Dendritic cell treated with granulocyte-macrophage colony-stimulating factor and Interleukin-4, amounts not matched to agents 40 ng/mL and 50 ng/mL, for 4 days (primary cell): Measurements from ENCODE around the gene TGFBR1.

Source experiments
- H3K27ac Mint-ChIP-seq: one replicate; pipeline ENCODE4 v1.8.0; 2022; ENCODE audit warnings: mild to moderate bottlenecking, mixed read lengths
- H3K27me3 Mint-ChIP-seq: one replicate; pipeline ENCODE4 v1.8.0; 2022; ENCODE audit warnings: mild to moderate bottlenecking, mixed read lengths
- H3K36me3 Mint-ChIP-seq: one replicate; pipeline ENCODE4 v1.8.0; 2022; ENCODE audit warnings: low read depth, mixed read lengths
- H3K4me1 Mint-ChIP-seq: one replicate; pipeline ENCODE4 v1.8.0; 2022; ENCODE audit warnings: low read depth, mixed read lengths
- H3K4me3 Mint-ChIP-seq: one replicate; pipeline ENCODE4 v1.8.0; 2022; ENCODE audit warnings: mild to moderate bottlenecking, moderate library complexity, mixed read lengths
- H3K9me3 Mint-ChIP-seq: one replicate; pipeline ENCODE4 v1.8.0; 2022; ENCODE audit warnings: mixed read lengths
- intact Hi-C: fragments of 100-400 bp; cut with micrococcal nuclease; formaldehyde crosslinking; loops from one replicate; pipeline ENCODE4 v1.15.0; 2022

The TGFBR1 gene

DNA sequence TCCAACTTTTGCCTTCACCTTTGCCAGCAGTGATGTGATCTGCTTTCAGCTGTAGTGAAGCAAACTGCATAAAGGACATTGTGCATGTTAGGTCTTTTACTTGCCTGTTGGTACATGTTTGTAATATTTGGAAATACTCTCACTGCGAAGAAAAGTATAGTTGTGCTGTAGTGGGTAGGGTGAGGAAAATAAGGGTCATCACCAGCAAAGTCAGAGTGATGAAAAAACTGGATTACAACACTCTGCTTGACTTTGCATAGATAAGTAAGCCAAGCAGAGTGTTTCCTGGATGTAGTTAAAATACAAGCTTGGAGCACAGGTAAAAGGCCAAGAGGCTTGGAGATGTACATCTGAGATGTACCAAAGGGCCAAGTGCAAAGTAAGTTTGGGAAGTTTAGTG lies 16.7 kb downstream of the TGFBR1 start:
- Mint-ChIP-seq H3K4me3 (no peak overlapping the region), H3K27me3 (no peaks in the 10 kb centered on the region), H3K4me1 (peaks cover 50% of the 10 kb centered on the region), H3K27ac (no peak overlapping the region), H3K9me3 (no peaks in the 10 kb centered on the region), H3K36me3 (peaks cover 14% of the 10 kb centered on the region)
- intact Hi-C loops = no loop called here

DNA sequence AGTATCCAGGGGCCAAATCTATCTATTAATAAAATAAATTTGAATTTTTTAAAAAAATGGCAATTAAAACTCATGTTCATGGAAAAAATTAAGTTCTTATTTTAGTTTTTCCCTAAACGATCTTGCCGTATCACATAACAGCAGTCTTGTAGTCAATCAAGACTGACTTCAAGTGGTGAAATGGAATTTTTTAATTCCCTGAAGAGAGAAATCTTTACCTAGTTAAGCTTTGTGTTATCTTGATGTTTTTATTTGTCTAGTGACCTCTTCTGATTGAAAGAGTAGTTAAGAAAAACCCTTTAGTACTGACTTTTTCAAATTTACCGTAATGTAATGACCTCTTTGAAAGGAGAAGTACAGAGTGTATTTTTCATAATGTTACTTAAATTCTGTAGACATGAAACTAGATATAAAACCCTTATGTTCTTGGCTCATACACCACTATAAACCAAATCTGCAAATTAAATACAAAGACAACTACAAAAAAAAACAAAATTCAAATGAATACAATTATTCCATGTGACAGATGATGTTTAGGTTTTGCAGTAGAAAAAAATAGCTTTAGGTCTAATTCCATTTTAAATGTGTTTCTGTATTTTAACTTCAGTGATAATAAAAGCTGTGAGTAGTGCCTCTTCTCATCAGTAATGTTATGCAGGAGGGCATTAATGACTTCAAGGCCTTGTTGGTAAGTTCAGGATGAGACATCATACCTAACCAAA lies 19.8 kb downstream of the TGFBR1 start:
- H3K4me3 Mint-ChIP-seq = no peak overlapping the region
- peaks cover 45% of the 10 kb centered on the region for H3K4me1 Mint-ChIP-seq
- no peaks in the 10 kb centered on the region for H3K9me3 Mint-ChIP-seq
- H3K27ac Mint-ChIP-seq = no peak overlapping the region
- intact Hi-C loops = no loop called here
- H3K27me3 Mint-ChIP-seq = no peaks in the 10 kb centered on the region
- H3K36me3 Mint-ChIP-seq = peaks cover 15% of the 10 kb centered on the region

DNA sequence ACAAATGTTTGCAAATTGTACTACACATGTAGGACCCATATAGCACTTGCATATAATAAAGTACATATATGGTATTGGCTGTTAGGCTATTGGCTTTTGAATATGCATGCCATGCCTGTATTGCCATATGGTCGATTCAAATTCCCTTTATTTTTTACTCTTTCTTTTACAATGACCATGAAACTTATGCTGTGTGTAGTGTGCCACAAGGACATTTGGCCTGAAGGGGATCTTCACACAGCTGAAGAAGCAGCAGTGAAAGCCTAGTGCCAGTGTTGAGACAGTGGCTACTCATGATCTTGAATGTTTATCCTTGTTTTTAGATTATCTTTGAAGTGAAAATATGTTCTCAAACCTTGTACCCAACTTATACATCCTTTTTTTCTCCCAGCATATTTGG lies 20.5 kb downstream of the TGFBR1 start:
- Mint-ChIP-seq H3K27ac (no peak overlapping the region), H3K4me1 (peaks cover 48% of the 10 kb centered on the region), H3K9me3 (no peaks in the 10 kb centered on the region), H3K4me3 (no peak overlapping the region), H3K27me3 (no peaks in the 10 kb centered on the region), H3K36me3 (peaks cover 19% of the 10 kb centered on the region)
- intact Hi-C loops = no loop called here

GRCh38 chr9:99126312-99126711 lies 21.4 kb downstream of the TGFBR1 start:
- intact Hi-C loops = no loop called here
- Mint-ChIP-seq H3K27me3 (no peaks in the 10 kb centered on the region), H3K4me3 (no peak overlapping the region), H3K4me1 (peaks cover 41% of the 10 kb centered on the region), H3K27ac (no peak overlapping the region), H3K9me3 (no peaks in the 10 kb centered on the region), H3K36me3 (peaks cover 28% of the 10 kb centered on the region)

DNA sequence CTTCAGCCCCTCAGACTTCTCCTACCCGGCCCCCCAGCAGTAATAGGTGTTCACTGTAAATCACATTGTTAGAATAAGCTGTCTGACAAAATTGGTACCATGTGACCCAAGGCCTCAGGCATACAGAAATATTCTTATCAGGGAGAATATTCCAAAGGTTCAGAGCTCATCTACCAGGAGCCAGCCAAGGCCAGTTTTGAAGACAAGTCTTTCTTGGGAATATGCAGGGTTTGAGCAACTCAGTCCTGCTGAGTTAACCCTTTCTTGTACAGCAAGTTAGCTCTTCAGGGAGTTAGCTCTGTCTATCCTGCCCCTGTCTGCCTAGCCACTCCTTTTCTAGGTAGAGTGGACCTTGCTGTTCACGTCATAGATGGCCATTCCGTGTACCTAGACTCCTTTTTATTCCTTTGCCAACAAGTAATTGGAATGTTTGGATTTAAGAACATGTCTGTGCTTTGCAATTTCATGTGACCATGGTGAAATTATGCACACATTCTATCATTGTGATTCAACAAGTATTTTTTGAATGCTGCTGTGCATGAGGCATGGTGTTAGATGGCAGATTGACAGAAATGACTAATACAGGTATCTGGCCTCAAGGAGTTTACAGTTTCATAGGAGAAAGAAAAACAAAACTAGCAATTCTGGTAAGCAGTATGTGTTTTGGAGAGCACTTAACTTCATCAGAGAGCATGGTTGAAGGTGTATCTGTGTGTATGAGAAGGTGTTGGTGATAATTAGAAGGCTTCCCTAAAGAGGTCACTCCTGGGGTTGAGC lies 22.6 kb downstream of the TGFBR1 start:
- intact Hi-C loops = no loop called here
- Mint-ChIP-seq H3K9me3 (no peaks in the 10 kb centered on the region), H3K4me3 (no peak overlapping the region), H3K27me3 (no peaks in the 10 kb centered on the region), H3K4me1 (peaks cover 32% of the 10 kb centered on the region), H3K27ac (no peak overlapping the region), H3K36me3 (peaks cover 33% of the 10 kb centered on the region)

DNA sequence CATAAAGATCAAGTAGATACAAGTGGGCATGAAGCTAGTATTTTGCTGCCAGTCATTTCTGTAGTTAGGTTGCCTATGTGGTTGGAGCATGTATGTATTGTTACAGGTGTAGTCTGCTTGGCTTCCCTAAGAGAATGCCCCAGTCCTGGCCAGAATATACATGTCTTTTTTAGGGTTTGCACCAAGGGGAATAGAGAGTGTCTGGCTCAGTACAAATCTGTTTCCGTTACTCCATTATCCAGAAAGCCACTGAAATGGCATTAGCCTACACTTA lies 23.2 kb downstream of the TGFBR1 start:
- H3K4me3 Mint-ChIP-seq = no peak overlapping the region
- intact Hi-C loops = no loop called here
- no peak overlapping the region for H3K27ac Mint-ChIP-seq
- H3K36me3 Mint-ChIP-seq = peaks cover 38% of the 10 kb centered on the region
- no peaks in the 10 kb centered on the region for H3K27me3 Mint-ChIP-seq
- H3K4me1 Mint-ChIP-seq = peaks cover 32% of the 10 kb centered on the region
- no peaks in the 10 kb centered on the region for H3K9me3 Mint-ChIP-seq

GRCh38 chr9:99129091-99129490 lies 24.2 kb downstream of the TGFBR1 start:
- intact Hi-C loops = no loop called here

DNA sequence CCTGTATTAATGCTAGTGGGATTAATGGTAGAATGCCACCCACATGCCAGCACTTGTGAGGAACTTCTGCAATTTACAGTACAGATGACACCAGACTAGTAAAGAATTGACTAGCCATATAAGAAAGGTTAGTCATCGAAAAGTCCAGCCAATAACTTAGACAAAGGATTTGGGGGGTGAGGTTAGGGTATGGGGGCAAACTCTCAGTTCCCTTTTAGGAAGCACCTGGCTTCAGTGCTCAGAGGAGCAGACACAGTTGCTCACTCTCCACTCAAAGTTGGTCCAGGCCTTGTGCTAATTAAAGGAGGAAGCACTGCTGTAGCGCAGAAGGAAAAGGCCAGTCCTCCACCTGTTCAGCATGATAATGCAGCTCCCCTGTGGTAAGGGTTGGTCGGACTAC lies 25.2 kb downstream of the TGFBR1 start:
- Mint-ChIP-seq H3K27ac (no peak overlapping the region), H3K4me1 (peaks cover 23% of the 10 kb centered on the region), H3K9me3 (no peaks in the 10 kb centered on the region), H3K4me3 (no peak overlapping the region), H3K36me3 (peaks cover 48% of the 10 kb centered on the region), H3K27me3 (no peaks in the 10 kb centered on the region)
- intact Hi-C loops = no loop called here

More at GRCh38 chr9:99129091-99129490, 24.2 kb downstream of the TGFBR1 start:
- Mint-ChIP-seq H3K36me3 (peaks cover 44% of the 10 kb centered on the region), H3K4me1 (peaks cover 30% of the 10 kb centered on the region), H3K27ac (no peak overlapping the region), H3K4me3 (no peak overlapping the region), H3K27me3 (no peaks in the 10 kb centered on the region), H3K9me3 (no peaks in the 10 kb centered on the region)

GRCh38 chr9:99133145-99133544 lies 28.2 kb downstream of the TGFBR1 start:
- Mint-ChIP-seq H3K27ac (no peak overlapping the region), H3K4me1 (peaks cover 28% of the 10 kb centered on the region), H3K4me3 (no peak overlapping the region), H3K36me3 (peaks cover 66% of the 10 kb centered on the region), H3K27me3 (no peaks in the 10 kb centered on the region), H3K9me3 (no peaks in the 10 kb centered on the region)
- intact Hi-C loops = no loop called here

DNA sequence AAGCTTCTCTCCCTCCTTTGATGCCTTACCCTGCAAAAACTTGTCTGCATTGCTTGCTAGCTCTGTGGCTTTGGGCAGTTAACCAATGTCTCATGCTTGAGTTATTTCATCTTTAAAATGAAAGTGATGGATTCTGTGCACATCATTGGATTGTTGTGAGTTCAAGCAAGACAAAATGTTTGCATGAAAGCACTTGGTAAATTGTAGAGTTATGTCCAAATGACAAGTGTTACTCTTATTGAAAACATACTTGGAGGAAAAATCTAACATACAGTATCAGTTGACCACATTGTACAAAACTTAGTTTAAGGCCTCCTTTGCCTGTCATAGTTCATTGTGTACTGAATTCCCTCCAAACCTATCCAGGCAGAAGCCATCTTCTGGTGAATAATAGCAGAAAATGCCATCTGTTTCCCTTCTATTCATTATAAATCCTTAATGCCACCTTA lies 30.0 kb downstream of the TGFBR1 start:
- H3K4me3 Mint-ChIP-seq = no peak overlapping the region

GRCh38 chr9:99135456-99135855 lies 30.5 kb downstream of the TGFBR1 start:
- Mint-ChIP-seq H3K4me1 (peaks cover 37% of the 10 kb centered on the region), H3K27ac (no peak overlapping the region), H3K4me3 (no peak overlapping the region), H3K9me3 (no peaks in the 10 kb centered on the region), H3K27me3 (no peaks in the 10 kb centered on the region), H3K36me3 (peaks cover 77% of the 10 kb centered on the region)
- intact Hi-C loops = no loop called here

More for the DNA sequence above, 30.0 kb downstream of the TGFBR1 start:
- peaks cover 76% of the 10 kb centered on the region for H3K36me3 Mint-ChIP-seq
- H3K4me1 Mint-ChIP-seq = peaks cover 36% of the 10 kb centered on the region
- no peak overlapping the region for H3K27ac Mint-ChIP-seq
- no peaks in the 10 kb centered on the region for H3K27me3 Mint-ChIP-seq
- intact Hi-C loops = no loop called here
- no peaks in the 10 kb centered on the region for H3K9me3 Mint-ChIP-seq

DNA sequence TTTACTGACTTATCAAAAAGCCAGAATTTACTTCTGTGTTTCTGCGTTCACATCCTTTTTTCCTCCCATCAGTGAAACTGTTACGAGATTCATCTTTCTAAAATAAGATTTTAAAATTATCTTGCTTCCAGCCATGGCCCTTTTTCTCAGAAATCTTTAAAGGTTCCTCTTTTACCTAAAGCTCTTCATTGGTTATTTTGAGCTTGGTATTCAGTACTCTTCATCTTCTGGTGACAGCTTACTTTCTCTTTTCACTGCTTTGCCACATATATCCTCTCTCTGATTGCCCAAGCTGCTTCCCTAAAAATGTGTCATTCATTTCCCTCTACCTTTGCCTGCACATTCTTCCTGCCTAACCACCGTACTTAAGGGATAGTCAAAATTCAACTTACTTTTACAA lies 32.3 kb downstream of the TGFBR1 start:
- no peaks in the 10 kb centered on the region for H3K27me3 Mint-ChIP-seq
- H3K4me3 Mint-ChIP-seq = peak overlapping the region; percentile 39
- H3K9me3 Mint-ChIP-seq = no peaks in the 10 kb centered on the region
- H3K36me3 Mint-ChIP-seq = peaks cover 76% of the 10 kb centered on the region
- H3K27ac Mint-ChIP-seq = peak overlapping the region; percentile 26
- intact Hi-C loops = loop anchor here (2.0 kb wide), 1 partner anchor 30 kb away; no protein-coding TSS in a partner anchor
- H3K4me1 Mint-ChIP-seq = peaks cover 55% of the 10 kb centered on the region

DNA sequence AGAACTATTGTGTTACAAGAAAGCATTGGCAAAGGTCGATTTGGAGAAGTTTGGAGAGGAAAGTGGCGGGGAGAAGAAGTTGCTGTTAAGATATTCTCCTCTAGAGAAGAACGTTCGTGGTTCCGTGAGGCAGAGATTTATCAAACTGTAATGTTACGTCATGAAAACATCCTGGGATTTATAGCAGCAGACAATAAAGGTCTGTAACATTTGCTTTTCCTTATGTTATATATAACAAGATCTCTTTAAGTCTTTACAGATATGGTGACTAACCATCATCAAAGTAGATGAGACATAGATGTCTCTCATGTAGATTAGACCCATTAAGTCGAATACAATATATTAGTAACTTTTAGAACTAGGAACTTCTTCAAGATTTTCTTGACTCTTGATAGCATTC lies 33.0 kb downstream of the TGFBR1 start:
- no peaks in the 10 kb centered on the region for H3K27me3 Mint-ChIP-seq
- no peaks in the 10 kb centered on the region for H3K9me3 Mint-ChIP-seq
- no peak overlapping the region for H3K4me3 Mint-ChIP-seq
- H3K27ac Mint-ChIP-seq = peak overlapping the region; percentile 26
- H3K36me3 Mint-ChIP-seq = peaks cover 76% of the 10 kb centered on the region
- H3K4me1 Mint-ChIP-seq = peaks cover 55% of the 10 kb centered on the region
- intact Hi-C loops = loop anchor here (2.0 kb wide), 1 partner anchor 31 kb away; no protein-coding TSS in a partner anchor

GRCh38 chr9:99138424-99139284 lies 33.7 kb downstream of the TGFBR1 start:
- Mint-ChIP-seq H3K27ac (no peak overlapping the region), H3K9me3 (no peaks in the 10 kb centered on the region), H3K27me3 (no peaks in the 10 kb centered on the region), H3K4me1 (peaks cover 55% of the 10 kb centered on the region), H3K4me3 (no peak overlapping the region), H3K36me3 (peaks cover 75% of the 10 kb centered on the region)
- intact Hi-C loops = no loop called here
